HepG2 (cell line): ENCODE measurements around the gene DMRT1. TPM values are rescaled to one million over a fixed set of nuclear protein-coding genes. Genes with fewer than 3 reads are reported as not detected.

ENCODE experiments used
- ATAC-seq: fragments of 200-7000 bp; cut with Tn5 transposase; 3 replicates; pipeline ENCODE4 v1.9.1; 2020; ENCODE audit warnings: mild to moderate bottlenecking, moderate library complexity
- BruUV-seq: library from RNA; stranded (reverse); fragments of 400-500 nt; replicated peaks from 2 replicates; lab custom pipeline; 2021; lab: Mats Ljungman, UMichigan
- CTCF ChIA-PET: fragments of 300-600 bp; formaldehyde crosslinking; extraction: SDS; loops from one replicate; lab custom pipeline; 2021; ENCODE audit warnings: low total read pairs, inconsistent platforms, low intra/inter-chr PET ratio; lab: Yijun Ruan, JAX
- POLR2A ChIA-PET: fragments of 350-600 bp; sonication (Branson Sonifier 250); formaldehyde crosslinking; loops from one replicate; lab custom pipeline; 2020; ENCODE audit warnings: antibody characterized with exemption, inconsistent platforms; lab: Yijun Ruan, JAX
- DNase-seq: peaks from one replicate; pipeline ENCODE4 v3.0.0-alpha.2; 2015; ENCODE audit warnings: low spot score
- FAIRE-seq: peaks from 3 replicates; lab custom pipeline; 2011; peaks lifted over from hg19 to GRCh38; lab: Jason Lieb, UNC
- H2AFZ ChIP-seq: one replicate; pipeline ENCODE4 v1.6.1; 2011; ENCODE audit warnings: low read length, inconsistent platforms
- H3K27ac ChIP-seq: fragments of 300-600 bp; 3 replicates; pipeline ENCODE4 v1.8.0; 2011; ENCODE audit warnings: mixed run types, mild to moderate bottlenecking, mixed read lengths, low read length, inconsistent platforms; ENCODE audit not compliant: insufficient read depth; ENCODE audit errors: extremely low read length
- H3K27me3 ChIP-seq, 2 experiments: fragments of 200-600 bp in 1 of 2; 2 replicates in 1 of 2; 3 replicates in 1 of 2; pipeline versions ENCODE4 v1.6.0 to v1.8.0; 2011; ENCODE audit warnings: low read length in 2 of 2, mild to moderate bottlenecking in 2 of 2, moderate library complexity in 2 of 2, inconsistent platforms in 1 of 2; ENCODE audit not compliant: insufficient read depth in 2 of 2, control insufficient read depth in 1 of 2
- H3K36me3 ChIP-seq, 2 experiments: fragments of 200-600 bp in 1 of 2; replicated peaks in 1 of 2; 2 replicates in 1 of 2; 3 replicates in 1 of 2; pipeline versions ENCODE4 v1.5.1 to v1.8.0; 2011; ENCODE audit warnings: low read length in 2 of 2, inconsistent platforms in 1 of 2; ENCODE audit not compliant: insufficient read depth in 2 of 2, control insufficient read depth in 1 of 2
- H3K4me1 ChIP-seq: 2 replicates; pipeline ENCODE4 v1.5.1; 2012; ENCODE audit warnings: low read length, inconsistent platforms; ENCODE audit not compliant: insufficient read depth
- H3K4me2 ChIP-seq: 2 replicates; pipeline ENCODE4 v1.6.0; 2011; ENCODE audit warnings: low read depth, low read length, inconsistent platforms
- H3K4me3 ChIP-seq, 3 experiments: fragments of 200-600 bp in 1 of 3; sonication (generic), shearing (Covaris generic) in 1 of 3; replicated peaks in 1 of 3; 2 replicates each; pipeline ENCODE4 v1.5.1; 2011 to 2016; ENCODE audit warnings: low read length in 3 of 3, inconsistent platforms in 2 of 3, low read depth in 2 of 3, mild to moderate bottlenecking in 2 of 3, control low read depth in 1 of 3, mixed read lengths in 1 of 3; ENCODE audit not compliant: insufficient read depth in 1 of 3
- H3K79me2 ChIP-seq: one replicate; pipeline ENCODE4 v1.6.1; 2011; ENCODE audit warnings: low read length, inconsistent platforms; ENCODE audit not compliant: insufficient read depth
- H3K9ac ChIP-seq: 2 replicates; pipeline ENCODE4 v1.6.0; 2011; ENCODE audit warnings: mild to moderate bottlenecking, low read depth, low read length, inconsistent platforms; ENCODE audit not compliant: insufficient read depth
- H3K9me3 ChIP-seq: 2 replicates; pipeline ENCODE4 v1.5.1; 2012; ENCODE audit warnings: mild to moderate bottlenecking, low read length
- H4K20me1 ChIP-seq: 2 replicates; pipeline ENCODE4 v1.6.0; 2011; ENCODE audit warnings: inconsistent platforms, mild to moderate bottlenecking, low read length, moderate library complexity; ENCODE audit not compliant: insufficient read depth
- ATF7 ChIP-seq, 2 experiments: fragments of 450-650 bp in 1 of 2; sonication (generic) in 1 of 2; formaldehyde crosslinking in 1 of 2; IDR thresholded peaks; 2 replicates each; pipeline versions ENCODE4 v1.4.0 to v1.6.1; 2016 to 2020; ENCODE audit warnings: antibody characterized with exemption in 1 of 2, mild to moderate bottlenecking in 1 of 2, missing genetic modification reagents in 1 of 2
- CHD4 ChIP-seq: fragments of 200-600 bp; sonication (generic); IDR thresholded peaks from 2 replicates; pipeline ENCODE4 v1.7.0; 2017; ENCODE audit warnings: mild to moderate bottlenecking, low read length, borderline replicate concordance
- EZH2 ChIP-seq: conservative IDR thresholded peaks from 2 replicates; pipeline ENCODE4 v1.6.1; 2012; ENCODE audit warnings: mild to moderate bottlenecking, low read depth, low read length, moderate library complexity
- MEIS2 ChIP-seq: sonication (generic); formaldehyde crosslinking; IDR thresholded peaks from 2 replicates; pipeline ENCODE4 v1.9.0; 2021; ENCODE audit warnings: mild to moderate bottlenecking, missing genetic modification reagents
- NONO ChIP-seq, 2 experiments: fragments of 450-650 bp in 1 of 2; sonication (generic) in 1 of 2; formaldehyde crosslinking in 1 of 2; IDR thresholded peaks in 1 of 2; conservative IDR thresholded peaks in 1 of 2; 2 replicates each; pipeline versions ENCODE4 v1.6.1 to v1.8.0; 2017 to 2022; ENCODE audit warnings: mild to moderate bottlenecking in 1 of 2, missing genetic modification reagents in 1 of 2, moderate library complexity in 1 of 2
- RELA ChIP-seq: sonication (generic); formaldehyde crosslinking; IDR thresholded peaks from 2 replicates; pipeline ENCODE4 v1.4.0; 2020; ENCODE audit warnings: missing genetic modification reagents
- SRSF4 ChIP-seq: fragments of 200-400 bp; formaldehyde crosslinking; IDR thresholded peaks from one replicate; pipeline ENCODE4 v1.6.1; 2018; ENCODE audit warnings: mild to moderate bottlenecking, low read depth, low read length, moderate library complexity; ENCODE audit not compliant: poor library complexity, severe bottlenecking
- ZNF276 ChIP-seq: sonication (generic); formaldehyde crosslinking; IDR thresholded peaks from 2 replicates; pipeline ENCODE4 v1.4.0; 2020; ENCODE audit warnings: mild to moderate bottlenecking, low read depth, missing genetic modification reagents
- ZNF331 ChIP-seq: sonication (generic); formaldehyde crosslinking; IDR thresholded peaks from 2 replicates; pipeline ENCODE4 v1.4.0; 2020; ENCODE audit warnings: missing genetic modification reagents
- ZNF546 ChIP-seq: sonication (generic); formaldehyde crosslinking; conservative IDR thresholded peaks from 2 replicates; pipeline ENCODE4 v1.8.1; 2023; ENCODE audit warnings: mild to moderate bottlenecking, missing genetic modification reagents
- ZNF549 ChIP-seq: sonication (generic); formaldehyde crosslinking; IDR thresholded peaks from 2 replicates; pipeline ENCODE4 v1.5.0; 2020; ENCODE audit warnings: missing genetic modification reagents
- ZNF580 ChIP-seq: IDR thresholded peaks from 2 replicates; pipeline ENCODE4 v1.6.1; 2016; ENCODE audit warnings: low read depth, borderline replicate concordance
- ZNF597 ChIP-seq: sonication (generic); formaldehyde crosslinking; IDR thresholded peaks from 2 replicates; pipeline ENCODE4 v1.5.0; 2020; ENCODE audit warnings: missing genetic modification reagents
- ZSCAN30 ChIP-seq: sonication (generic); formaldehyde crosslinking; IDR thresholded peaks from 2 replicates; pipeline ENCODE4 v1.5.0; 2020; ENCODE audit warnings: mild to moderate bottlenecking, missing genetic modification reagents
- WGBS: methylation state at CpG from one replicate; pipeline ENCODE4 v1.1.6; 2017; ENCODE audit warnings: low lambda C conversion rate; 5-methylcytosine and 5-hydroxymethylcytosine counted together
- in situ Hi-C: cut with HindIII; loops from 2 replicates; pipeline ENCODE4 v1.10.0; 2017; ENCODE audit warnings: low pct_unique_long_range_greater_than_20kb; ENCODE audit not compliant: extremely low pct_ligation_motif_present
- intact Hi-C: fragments of 100-400 bp; cut with micrococcal nuclease; formaldehyde crosslinking; loops from one replicate; pipeline ENCODE4 v1.10.0; 2022; ENCODE audit not compliant: unreplicated experiment
- polyA plus RNA-seq, 8 experiments: library from polyadenylated mRNA; depleted of rRNA in 3 of 8; stranded (reverse) in 7 of 8; unstranded in 1 of 8; fragments of >200 nt; fragmentation: Illumina TruSeq in 4 of 8; extraction: Trizol in 4 of 8; gene quantifications; 2 replicates each; pipeline versions ENCODE4 v1.2.1 to v1.2.3, GENCODE V29; 2011 to 2016; ENCODE audit warnings: low read depth in 4 of 8, missing spikeins in 1 of 8, mixed read lengths in 1 of 8; ENCODE audit not compliant: insufficient read depth in 1 of 8
- total RNA-seq, 5 experiments: library from RNA; depleted of rRNA; stranded (reverse); fragments of >200 nt; fragmentation: Illumina TruSeq; extraction: Trizol; gene quantifications; 2 replicates each; pipeline ENCODE4 v1.2.3, GENCODE V29; 2016; ENCODE audit warnings: low read depth in 1 of 5

The DMRT1 gene
- total and polyA plus RNA-seq, 2 of the 13 experiments (the other 11 are each of a cell fraction or from before 2014, with no cell fraction given), result not detected

- Histone ChIP-seq H3K79me2 (no peaks in the 10 kb centered on the region), H3K36me3 (no peaks in the 10 kb centered on the region), H2AFZ (no peak overlapping the region), H3K27ac (no peak overlapping the region), H3K4me3 (no peak overlapping the region), H3K4me2 (no peak overlapping the region), H4K20me1 (no peaks in the 10 kb centered on the region), H3K9me3 (no peaks in the 10 kb centered on the region), H3K4me1 (no peaks in the 10 kb centered on the region), H3K9ac (no peak overlapping the region), H3K27me3 (peaks cover 4 to 25% of the 10 kb centered on the region in 2 experiments; a peak in 2 of 5 replicates)
- POLR2A ChIA-PET, result no interaction called here
- no peak for ATAC-seq
- no peak for FAIRE-seq
- in situ Hi-C loops, result no loop called here
- 25% methylated on average over 10 of the region's 10 CpGs for WGBS
- DNase-seq, result no peak
- TF ChIP-seq EZH2 (peak; percentile 25; the same call in 1 of the 2 replicates), ZNF580 (CRISPR knock-in tag) (no peak)
- CTCF ChIA-PET, result no interaction called here
- BruUV-seq, result no TSS peak
- intact Hi-C loops, result no loop called here
These were observed 94.0 kb downstream of the DMRT1 start for GRCh38 chr9:935348-935965.

GRCh38 chr9:942805-943580, 101.5 kb downstream of the DMRT1 start:
- WGBS, result 28% methylated on average over 6 of the region's 6 CpGs
- H3K36me3 ChIP-seq, result no peaks in the 10 kb centered on the region
- POLR2A ChIA-PET, result no interaction called here
- H3K4me3 ChIP-seq, result no peak overlapping the region
- no peaks in the 10 kb centered on the region for H4K20me1 ChIP-seq
- no peak overlapping the region for H3K4me2 ChIP-seq
- peaks cover 0 to 4% of the 10 kb centered on the region in 2 experiments; a peak in 1 of 5 replicates for H3K27me3 ChIP-seq
- no peaks in the 10 kb centered on the region for H3K4me1 ChIP-seq
- BruUV-seq, result no TSS peak
- H3K9me3 ChIP-seq, result no peaks in the 10 kb centered on the region
- ATAC-seq, result no peak
- no peak for DNase-seq
- FAIRE-seq, result no peak
- intact Hi-C loops, result no loop called here
- no peak overlapping the region for H3K9ac ChIP-seq
- CTCF ChIA-PET, result no interaction called here
- H2AFZ ChIP-seq, result no peak overlapping the region
- H3K79me2 ChIP-seq, result no peaks in the 10 kb centered on the region
- no peak overlapping the region for H3K27ac ChIP-seq
- in situ Hi-C loops, result no loop called here
- no peak for TF ChIP-seq ZNF597 (CRISPR knock-in tag)
- TF ChIP-seq SRSF4, result no peak
- TF ChIP-seq NONO (IDR thresholded peaks at IDR 0.05), result no peak
- TF ChIP-seq NONO (CRISPR knock-in tag; conservative IDR thresholded peaks at IDR 0.05), result no peak
- TF ChIP-seq ZNF546 (CRISPR knock-in tag), result no peak
- no peak for TF ChIP-seq ZNF276 (CRISPR knock-in tag)
- no peak for TF ChIP-seq ZNF331 (CRISPR knock-in tag)
- TF ChIP-seq ZSCAN30 (CRISPR knock-in tag), result no peak
- no peak for TF ChIP-seq ATF7 (IDR thresholded peaks at IDR 0.05)
- no peak for TF ChIP-seq ATF7 (CRISPR knock-in tag; IDR thresholded peaks at IDR 0.05)
- TF ChIP-seq RELA (CRISPR knock-in tag), result no peak
- no peak for TF ChIP-seq MEIS2 (CRISPR knock-in tag)
- TF ChIP-seq CHD4, result no peak
- TF ChIP-seq ZNF549 (CRISPR knock-in tag), result no peak
